ENCODE results near the gene C3orf62. TPM values are rescaled to one million over a fixed set of nuclear protein-coding genes. Genes with fewer than 3 reads are reported as not detected.

The C3orf62 gene
- total and polyA plus RNA-seq, 10 of the 15 experiments (the other 5 are each of a cell fraction or from before 2014, with no cell fraction given): 2.7 to 7.5 (median 4.2) TPM

DNA sequence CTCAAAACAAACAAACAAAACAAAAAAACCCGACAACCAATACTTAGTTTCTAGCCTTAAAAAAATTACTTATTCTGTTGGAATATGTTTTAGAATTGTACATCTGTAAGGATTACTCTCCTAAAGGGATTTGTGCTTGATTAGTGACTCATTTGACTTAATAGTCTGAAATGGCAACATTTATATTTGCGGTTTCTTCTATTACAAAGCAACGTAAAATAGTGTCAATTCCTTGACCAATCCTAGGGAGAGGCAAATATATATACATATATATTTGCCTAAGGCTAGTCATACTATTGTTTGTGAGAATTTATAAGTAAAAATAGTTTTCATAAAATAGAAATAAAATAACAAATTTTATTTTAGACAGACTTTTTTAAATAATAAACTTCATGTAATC, 39.7 kb downstream of the C3orf62 start:
- no peaks in the 10 kb centered on the region for H4K20me1 ChIP-seq (ENCODE audit: control insufficient read depth, insufficient read depth)
- TF ChIP-seq MXI1 (IDR thresholded peaks at IDR 0.05; ENCODE audit: low read depth, low read length): no peak
- TF ChIP-seq RAD21 (IDR thresholded peaks at IDR 0.05; ENCODE audit: insufficient read depth, low read depth, low read length): no peak
- TF ChIP-seq NFXL1 (IDR thresholded peaks at IDR 0.05; ENCODE audit: borderline replicate concordance): no peak
- no peak for TF ChIP-seq NR2C2 (IDR thresholded peaks at IDR 0.05; ENCODE audit: borderline replicate concordance, control insufficient read depth, insufficient read length, low read depth)
- no peak for TF ChIP-seq EED (IDR thresholded peaks at IDR 0.05; ENCODE audit: low read depth)
- TF ChIP-seq ZBED1 (IDR thresholded peaks at IDR 0.05; ENCODE audit: borderline replicate concordance): no peak
- TF ChIP-seq SP1 (IDR thresholded peaks at IDR 0.05; ENCODE audit: low read depth, low read length): no peak
- TF ChIP-seq NR2C1 (IDR thresholded peaks at IDR 0.05): no peak
- no peak for TF ChIP-seq DPF2 (IDR thresholded peaks at IDR 0.05)
- no peak for TF ChIP-seq MTA3 (IDR thresholded peaks at IDR 0.05; ENCODE audit: borderline replicate concordance, low read length)
- TF ChIP-seq PAX5 (IDR thresholded peaks at IDR 0.05; ENCODE audit: borderline replicate concordance, low read depth, low read length): no peak
- TF ChIP-seq JUNB (IDR thresholded peaks at IDR 0.05): no peak
- ChIA-PET CTCF (no interaction called here), SMC1A (ENCODE audit: uncharacterized antibody, unreplicated experiment) (no interaction called here), RAD21 (ENCODE audit: unreplicated experiment) (no interaction called here), POLR2A (no interaction called here)
- no peaks in the 10 kb centered on the region for H3K79me2 ChIP-seq (ENCODE audit: control insufficient read depth, insufficient read depth, low read length)
- WGBS (ENCODE audit: insufficient coverage, insufficient replicate concordance, low lambda C conversion rate, missing lambda C conversion rate): 91% methylated on average over 3 of the region's 3 CpGs
- H3K4me2 ChIP-seq (ENCODE audit: control insufficient read depth, insufficient read depth): no peak overlapping the region
- no TSS peak for BruUV-seq (replicated peaks)
- no peak overlapping the region for H2AFZ ChIP-seq (ENCODE audit: control insufficient read depth, low read depth, low read length)
- intact Hi-C loops (cut with micrococcal nuclease; ENCODE audit: unreplicated experiment): no loop called here
- H3K9ac ChIP-seq (ENCODE audit: control insufficient read depth, insufficient read depth, low read length): no peak overlapping the region
- in situ Hi-C loops (cut with MboI): no loop called here
- no peak overlapping the region for H3K4me3 ChIP-seq
- H3K9me3 ChIP-seq (replicated peaks; ENCODE audit: control insufficient read depth, insufficient read depth, low read length): peaks cover 7% of the 10 kb centered on the region
- H3K27ac ChIP-seq (ENCODE audit: control insufficient read depth, insufficient read depth): no peak overlapping the region
- no peak for DNase-seq (ENCODE audit: low read depth, low spot score)
- no peak for ATAC-seq
- no peaks in the 10 kb centered on the region for H3K4me1 ChIP-seq (ENCODE audit: control insufficient read depth, insufficient read depth, low read length)
- no peaks in the 10 kb centered on the region for H3K27me3 ChIP-seq (replicated peaks in 1 of 2; ENCODE audit: control insufficient read depth in 2 of 2, insufficient read depth in 2 of 2, low read length in 1 of 2)
- no peak for FAIRE-seq
- no peaks in the 10 kb centered on the region for H3K36me3 ChIP-seq (ENCODE audit: control insufficient read depth in 2 of 2, insufficient read depth in 2 of 2, low read length in 1 of 2)

DNA sequence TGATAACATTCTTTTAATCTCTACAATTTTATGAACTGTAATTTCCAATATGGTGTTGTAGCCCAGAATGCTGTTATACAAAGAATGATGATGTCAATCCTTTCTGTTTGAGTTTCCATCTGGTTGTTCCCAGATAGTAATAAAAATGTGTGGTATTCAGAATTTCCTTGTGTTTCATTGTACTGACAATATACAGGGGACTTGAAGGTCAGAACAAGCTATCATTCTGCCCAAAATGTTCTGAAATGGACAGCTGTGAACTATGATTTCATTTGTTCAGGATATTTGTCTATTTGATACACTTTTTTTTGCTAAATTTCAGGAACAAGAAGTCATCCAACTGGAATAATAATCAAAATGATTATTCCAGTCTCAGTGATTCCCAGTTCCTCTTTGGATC, 40.8 kb downstream of the C3orf62 start:
- CTCF ChIA-PET: no interaction called here
- TF ChIP-seq POLR2AphosphoS5 (IDR thresholded peaks at IDR 0.05; ENCODE audit: low read length): no peak
- no peak for TF ChIP-seq TCF12 (IDR thresholded peaks at IDR 0.05; ENCODE audit: low read depth, low read length)
- no peak for TF ChIP-seq BCL11A (IDR thresholded peaks at IDR 0.05; ENCODE audit: low read depth, low read length)
- TF ChIP-seq TARDBP (IDR thresholded peaks at IDR 0.05; ENCODE audit: borderline replicate concordance): no peak
- no peak for TF ChIP-seq RAD51 (IDR thresholded peaks at IDR 0.05)
- TF ChIP-seq HDAC2 (IDR thresholded peaks at IDR 0.05): no peak
- TF ChIP-seq FOS (IDR thresholded peaks at IDR 0.05; ENCODE audit: borderline replicate concordance, extremely low read depth, insufficient read length): no peak
- TF ChIP-seq MXI1 (IDR thresholded peaks at IDR 0.05; ENCODE audit: low read depth, low read length): no peak
- TF ChIP-seq RBBP5 (conservative IDR thresholded peaks at IDR 0.05): no peak
- TF ChIP-seq ETV6 (conservative IDR thresholded peaks at IDR 0.05 in 1 of 2, IDR thresholded peaks at IDR 0.05 in 1 of 2; ENCODE audit: borderline replicate concordance in 1 of 2, low read depth in 1 of 2): no peak
- no peak for TF ChIP-seq BMI1 (IDR thresholded peaks at IDR 0.05; ENCODE audit: borderline replicate concordance)
- TF ChIP-seq SPI1 (IDR thresholded peaks at IDR 0.05; ENCODE audit: borderline replicate concordance, insufficient read depth, low read depth, low read length): no peak
- no peak for TF ChIP-seq EGR1 (IDR thresholded peaks at IDR 0.05; ENCODE audit: borderline replicate concordance in 1 of 2, low read depth in 2 of 2, low read length in 2 of 2)
- TF ChIP-seq WRNIP1 (IDR thresholded peaks at IDR 0.05; ENCODE audit: borderline replicate concordance, low read depth, low read length): no peak

More for the DNA sequence above, 40.8 kb downstream of the C3orf62 start:
- intact Hi-C loops (cut with micrococcal nuclease; ENCODE audit: unreplicated experiment): no loop called here
- Histone ChIP-seq H3K4me2 (ENCODE audit: control insufficient read depth, insufficient read depth) (no peak overlapping the region), H2AFZ (ENCODE audit: control insufficient read depth, low read depth, low read length) (no peak overlapping the region), H3K9me3 (replicated peaks; ENCODE audit: control insufficient read depth, insufficient read depth, low read length) (peaks cover 7% of the 10 kb centered on the region), H3K79me2 (ENCODE audit: control insufficient read depth, insufficient read depth, low read length) (no peaks in the 10 kb centered on the region), H3K27me3 (replicated peaks in 1 of 2; ENCODE audit: control insufficient read depth in 2 of 2, insufficient read depth in 2 of 2, low read length in 1 of 2) (no peaks in the 10 kb centered on the region), H3K27ac (ENCODE audit: control insufficient read depth, insufficient read depth) (no peak overlapping the region), H3K36me3 (ENCODE audit: control insufficient read depth in 2 of 2, insufficient read depth in 2 of 2, low read length in 1 of 2) (no peaks in the 10 kb centered on the region), H3K9ac (ENCODE audit: control insufficient read depth, insufficient read depth, low read length) (no peak overlapping the region), H3K4me3 (no peak overlapping the region), H4K20me1 (ENCODE audit: control insufficient read depth, insufficient read depth) (no peaks in the 10 kb centered on the region), H3K4me1 (ENCODE audit: control insufficient read depth, insufficient read depth, low read length) (no peaks in the 10 kb centered on the region)
- ChIA-PET POLR2A (interaction anchor here (0.7 kb wide), 1 partner anchor 15 kb away, joined by 3 read pairs; no protein-coding TSS in a partner anchor), SMC1A (ENCODE audit: uncharacterized antibody, unreplicated experiment) (no interaction called here), RAD21 (ENCODE audit: unreplicated experiment) (no interaction called here)
- DNase-seq (ENCODE audit: low read depth, low spot score): no peak
- in situ Hi-C loops (cut with MboI): no loop called here
- FAIRE-seq: no peak
- no TSS peak for BruUV-seq (replicated peaks)
- no peak for ATAC-seq

Data from GM12878 (cell line).